H1 (cell line): ENCODE data around the gene NFASC. TPM values are rescaled to one million over a fixed set of nuclear protein-coding genes. Genes with fewer than 3 reads are reported as not detected.

Experiments
- CTCF ChIA-PET: fragments of 300-600 bp; sonication (Branson Sonifier 250); formaldehyde crosslinking; loops from one replicate; lab custom pipeline; 2021; ENCODE audit not compliant: partially characterized antibody; lab: Charles Lee
- POLR2A ChIA-PET: fragments of 300-600 bp; sonication (Branson Sonifier 250); formaldehyde crosslinking; loops from one replicate; lab custom pipeline; 2021; ENCODE audit warnings: inconsistent platforms; ENCODE audit not compliant: partially characterized antibody; lab: Charles Lee
- DNase-seq, 2 experiments: peaks; one replicate each; pipeline versions ENCODE4 v3.0.0 to v3.0.0-alpha.2; 2010 to 2022; ENCODE audit warnings: low spot score in 2 of 2, low read depth in 1 of 2, mixed read lengths in 1 of 2
- FAIRE-seq: peaks from 2 replicates; lab custom pipeline; 2011; peaks lifted over from hg19 to GRCh38; lab: Jason Lieb, UNC
- H2AFZ ChIP-seq: 2 replicates; pipeline ENCODE4 v1.8.1; 2012; ENCODE audit warnings: low read length, inconsistent platforms
- H2AK5ac ChIP-seq: 2 replicates; pipeline ENCODE4 v1.6.1; 2013; ENCODE audit warnings: low read depth, low read length
- H2BK120ac ChIP-seq: replicated peaks from 2 replicates; pipeline ENCODE3; 2013; ENCODE audit warnings: low read depth, low read length, inconsistent platforms
- H2BK12ac ChIP-seq: 2 replicates; pipeline ENCODE4 v1.6.1; 2013; ENCODE audit warnings: low read depth, low read length
- H2BK15ac ChIP-seq: 2 replicates; pipeline ENCODE4 v1.6.1; 2013; ENCODE audit warnings: low read length
- H2BK20ac ChIP-seq: 2 replicates; pipeline ENCODE4 v1.6.1; 2013; ENCODE audit warnings: low read length
- H2BK5ac ChIP-seq: 2 replicates; pipeline ENCODE4 v1.6.1; 2013; ENCODE audit warnings: low read depth, low read length
- H3K14ac ChIP-seq: 2 replicates; pipeline ENCODE4 v1.6.1; 2013; ENCODE audit warnings: inconsistent platforms; ENCODE audit not compliant: insufficient read length
- H3K18ac ChIP-seq: 2 replicates; pipeline ENCODE4 v1.6.1; 2013; ENCODE audit warnings: low read length; ENCODE audit errors: extremely low read depth
- H3K23ac ChIP-seq: 2 replicates; pipeline ENCODE4 v1.6.1; 2013; ENCODE audit warnings: inconsistent platforms; ENCODE audit not compliant: insufficient read length
- H3K23me2 ChIP-seq: 2 replicates; pipeline ENCODE4 v1.6.1; 2013; ENCODE audit warnings: low read depth, low read length
- H3K27ac ChIP-seq: 2 replicates; pipeline ENCODE4 v1.6.1; 2011; ENCODE audit warnings: low read depth, low read length, inconsistent platforms
- H3K27me3 ChIP-seq, 4 experiments: replicated peaks in 1 of 4; 1 replicate in 1 of 4; 2 replicates in 3 of 4; pipeline versions ENCODE4 v1.6.1 to v1.8.1; 2011 to 2013; ENCODE audit warnings: low read length in 3 of 4, mild to moderate bottlenecking in 3 of 4, inconsistent platforms in 2 of 4, mixed read lengths in 2 of 4, moderate library complexity in 1 of 4; ENCODE audit not compliant: control insufficient read depth in 3 of 4, insufficient read depth in 3 of 4; ENCODE audit errors: extremely low read depth in 1 of 4
- H3K36me3 ChIP-seq, 4 experiments: 2 replicates each; pipeline versions ENCODE4 v1.6.1 to v1.8.1; 2011 to 2013; ENCODE audit warnings: mild to moderate bottlenecking in 4 of 4, low read length in 3 of 4, moderate library complexity in 2 of 4, control low read depth in 1 of 4, inconsistent platforms in 1 of 4; ENCODE audit not compliant: insufficient read depth in 4 of 4, control insufficient read depth in 2 of 4
- H3K4ac ChIP-seq: replicated peaks from 2 replicates; pipeline ENCODE3; 2013; ENCODE audit warnings: low read length, low read depth, mixed read lengths, inconsistent platforms; ENCODE audit not compliant: insufficient read length
- H3K4me1 ChIP-seq, 4 experiments: replicated peaks in 1 of 4; 1 replicate in 1 of 4; 2 replicates in 3 of 4; pipeline versions ENCODE4 v1.6.1 to v1.8.1; 2011 to 2013; ENCODE audit warnings: low read length in 3 of 4, inconsistent platforms in 2 of 4, mixed read lengths in 1 of 4; ENCODE audit not compliant: insufficient read depth in 4 of 4, control insufficient read depth in 3 of 4
- H3K4me2 ChIP-seq, 2 experiments: 2 replicates each; pipeline versions ENCODE4 v1.6.1 to v1.8.1; 2011 to 2013; ENCODE audit warnings: low read depth in 2 of 2, low read length in 2 of 2, control low read depth in 1 of 2, inconsistent platforms in 1 of 2, mild to moderate bottlenecking in 1 of 2; ENCODE audit not compliant: insufficient read depth in 1 of 2
- H3K4me3 ChIP-seq, 4 experiments: fragments of 200-600, 300-600 bp in 1 of 4; sonication (generic), shearing (Covaris generic), sonication (Bioruptor Twin) in 1 of 4; 2 replicates each; pipeline versions ENCODE4 v1.5.1 to v1.8.1; 2011 to 2016; ENCODE audit warnings: low read length in 4 of 4, low read depth in 3 of 4, control low read depth in 2 of 4, inconsistent platforms in 2 of 4, mild to moderate bottlenecking in 2 of 4, mixed read lengths in 1 of 4, moderate library complexity in 1 of 4; ENCODE audit not compliant: insufficient read depth in 2 of 4; ENCODE audit errors: extremely low read depth in 1 of 4
- H3K56ac ChIP-seq: replicated peaks from 2 replicates; pipeline ENCODE3; 2013; ENCODE audit warnings: low read depth, mild to moderate bottlenecking, mixed read lengths, low read length, inconsistent platforms; ENCODE audit not compliant: insufficient read length
- H3K79me1 ChIP-seq: 2 replicates; pipeline ENCODE4 v1.6.1; 2013; ENCODE audit warnings: low read depth, low read length, control low read depth
- H3K79me2 ChIP-seq, 2 experiments: 2 replicates each; pipeline versions ENCODE4 v1.6.1 to v1.8.1; 2012 to 2013; ENCODE audit warnings: low read length in 2 of 2, mild to moderate bottlenecking in 2 of 2, inconsistent platforms in 1 of 2; ENCODE audit not compliant: insufficient read depth in 2 of 2, control insufficient read depth in 1 of 2
- H3K9ac ChIP-seq, 4 experiments: replicated peaks in 1 of 4; 1 replicate in 1 of 4; 2 replicates in 3 of 4; pipeline versions ENCODE4 v1.6.1 to v1.8.1; 2011 to 2013; ENCODE audit warnings: low read depth in 3 of 4, low read length in 3 of 4, control low read depth in 2 of 4, mild to moderate bottlenecking in 2 of 4, moderate library complexity in 2 of 4, inconsistent platforms in 1 of 4; ENCODE audit errors: extremely low read depth in 1 of 4
- H3K9me3 ChIP-seq, 2 experiments: 2 replicates each; pipeline versions ENCODE4 v1.6.1 to v1.8.1; 2012 to 2013; ENCODE audit warnings: mild to moderate bottlenecking in 2 of 2, moderate library complexity in 2 of 2, control low read depth in 1 of 2, inconsistent platforms in 1 of 2, low read depth in 1 of 2, low read length in 1 of 2, mixed read lengths in 1 of 2; ENCODE audit not compliant: insufficient read depth in 2 of 2
- H4K20me1 ChIP-seq, 2 experiments: replicated peaks in 1 of 2; 2 replicates each; pipeline versions ENCODE3 to v1.8.1; 2011 to 2013; ENCODE audit warnings: inconsistent platforms in 2 of 2, low read length in 2 of 2, mild to moderate bottlenecking in 1 of 2; ENCODE audit not compliant: insufficient read depth in 2 of 2, control insufficient read depth in 1 of 2
- H4K5ac ChIP-seq: 2 replicates; pipeline ENCODE4 v1.6.1; 2013; ENCODE audit warnings: low read length, low read depth, mixed read lengths, inconsistent platforms; ENCODE audit not compliant: insufficient read length
- H4K8ac ChIP-seq: 2 replicates; pipeline ENCODE4 v1.8.0; 2013; ENCODE audit warnings: mild to moderate bottlenecking, moderate library complexity, low read length, inconsistent platforms; ENCODE audit not compliant: insufficient read depth; ENCODE audit errors: extremely low read depth
- H4K91ac ChIP-seq: replicated peaks from 2 replicates; pipeline ENCODE3; 2013; ENCODE audit warnings: low read length, mixed read lengths, inconsistent platforms; ENCODE audit not compliant: insufficient read length
- ATF2 ChIP-seq: IDR thresholded peaks from 2 replicates; pipeline ENCODE4 v1.6.1; 2012; ENCODE audit warnings: low read length, inconsistent platforms
- CTBP2 ChIP-seq: IDR thresholded peaks from 2 replicates; pipeline ENCODE4 v1.7.0; 2011; ENCODE audit warnings: borderline replicate concordance, mild to moderate bottlenecking, moderate library complexity, mixed read lengths, low read length; ENCODE audit not compliant: insufficient read depth, insufficient read length
- GABPA ChIP-seq: IDR thresholded peaks from 2 replicates; pipeline ENCODE4 v1.6.1; 2011; ENCODE audit warnings: mild to moderate bottlenecking, low read length, moderate library complexity, borderline replicate concordance; ENCODE audit not compliant: insufficient read depth
- WGBS, 2 experiments: shearing (Covaris generic) in 1 of 2; methylation state at CpG; one replicate each; pipeline versions ENCODE4 v1.1.6 to v1.1.7; 2013 to 2015; ENCODE audit warnings: low lambda C conversion rate in 2 of 2, mixed read lengths in 2 of 2, inconsistent platforms in 1 of 2, low coverage in 1 of 2, missing lambda C conversion rate in 1 of 2; ENCODE audit not compliant: insufficient replicate concordance in 2 of 2, insufficient coverage in 1 of 2, insufficient read length in 1 of 2; ENCODE audit errors: extremely low coverage in 1 of 2, missing lambda C conversion rate in 1 of 2; 5-methylcytosine and 5-hydroxymethylcytosine counted together
- polyA plus RNA-seq, 7 experiments: library from polyadenylated mRNA; depleted of rRNA in 3 of 7; stranded (reverse) in 5 of 7; unstranded in 2 of 7; fragments of >200 nt in 5 of 7; fragments of 200-250 nt in 2 of 7; gene quantifications; 1 replicate in 5 of 7; 2 replicates in 1 of 7; 4 replicates in 1 of 7; pipeline versions ENCODE4 v1.2.1 to v1.2.3, GENCODE V29; 2011 to 2013; ENCODE audit warnings: missing spikeins in 2 of 7, mixed read lengths in 2 of 7
- total RNA-seq: library from RNA; stranded (reverse); fragmentation: NEBNext Ultra II Directional; extraction: Animal tissue kit (Norgen Biotek cat#: 25700); gene quantifications from 2 replicates; pipeline ENCODE4 v1.2.1, GENCODE V29; 2021

The NFASC gene
- total and polyA plus RNA-seq, 2 of the 8 experiments (the other 6 are each of a cell fraction or from before 2014, with no cell fraction given), result 5.0 to 15.2 TPM

DNA sequence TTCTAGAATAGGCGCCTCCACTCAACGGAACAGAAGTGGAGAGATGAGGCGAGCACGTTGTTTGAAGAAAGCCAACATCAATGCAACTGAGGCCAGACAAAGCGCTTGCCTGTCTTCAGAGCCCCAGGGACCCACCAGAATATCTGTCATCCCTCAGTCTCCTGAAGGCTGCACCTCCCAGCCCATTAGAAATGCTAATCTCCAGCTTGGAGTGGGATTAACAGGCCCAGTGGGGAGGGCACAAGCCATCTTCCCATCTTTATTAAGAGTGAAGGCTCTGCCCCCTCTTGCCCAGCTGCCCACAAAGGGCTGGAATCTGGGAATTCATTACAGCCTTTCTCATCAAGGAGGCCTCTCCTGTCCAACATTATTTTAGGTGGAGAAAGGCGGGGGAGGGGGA lies 155.5 kb downstream of the NFASC start:
- Histone ChIP-seq H2AK5ac (no peak overlapping the region), H2AFZ (no peak overlapping the region), H3K23ac (no peak overlapping the region), H3K9ac (no peak overlapping the region), H3K18ac (no peak overlapping the region; the same call in none of the 2 replicates), H4K91ac (no peak overlapping the region), H3K79me1 (no peaks in the 10 kb centered on the region), H3K27me3 (no peaks in the 10 kb centered on the region), H3K9me3 (no peaks in the 10 kb centered on the region), H2BK5ac (no peak overlapping the region), H3K4ac (no peak overlapping the region), H3K4me3 (no peak overlapping the region), H4K8ac (no peak overlapping the region), H4K20me1 (no peaks in the 10 kb centered on the region), H3K56ac (no peak overlapping the region), H3K14ac (no peak overlapping the region), H2BK20ac (no peak overlapping the region), H3K23me2 (peaks cover 2% of the 10 kb centered on the region; the same call in 1 of the 2 replicates), H2BK120ac (no peak overlapping the region), H3K36me3 (no peaks in the 10 kb centered on the region), H2BK15ac (no peak overlapping the region), H4K5ac (no peak overlapping the region), H2BK12ac (no peak overlapping the region), H3K4me1 (peaks cover 0 to 8% (median 5%) of the 10 kb centered on the region in 4 experiments; a peak in 6 of 7 replicates), H3K27ac (no peak overlapping the region), H3K4me2 (peak overlapping the region in 1 of 2 experiments; percentile 12; a peak in 1 of 4 replicates), H3K79me2 (no peaks in the 10 kb centered on the region)
- POLR2A ChIA-PET, result no interaction called here
- DNase-seq, result no peak
- TF ChIP-seq ATF2 (no peak), GABPA (no peak), CTBP2 (no peak)
- FAIRE-seq, result peak; percentile 28
- CTCF ChIA-PET, result interaction anchor here (0.6 to 33.2 kb wide), 7 partner anchors 10 to 393 kb away, joined by 3 to 531 read pairs (median 9); no protein-coding TSS in a partner anchor
- WGBS, 2 experiments, result 68% methylated on average over 6 of the region's 6 CpGs; no CpG with 5 or more reads in 1 of the 2 experiments
